A673 (cell line): ENCODE results near the gene RGS21. TPM values are rescaled to one million over a fixed set of nuclear protein-coding genes. Genes with fewer than 3 reads are reported as not detected.

ENCODE experiments used
- BruUV-seq: library from RNA; stranded (reverse); fragments of 400-500 nt; replicated peaks from 2 replicates; lab custom pipeline; 2021; lab: Mats Ljungman, UMichigan
- CTCF ChIA-PET: fragments of 300-600 bp; sonication (Branson Sonifier 250); formaldehyde crosslinking; loops from one replicate; lab custom pipeline; 2022; ENCODE audit warnings: antibody characterized with exemption; lab: Charles Lee
- POLR2A ChIA-PET: fragments of 300-600 bp; sonication (Branson Sonifier 250); formaldehyde crosslinking; loops from one replicate; lab custom pipeline; 2022; ENCODE audit warnings: antibody characterized with exemption; ENCODE audit not compliant: low non-redundant PET; lab: Charles Lee
- DNase-seq: peaks from one replicate; pipeline ENCODE4 v3.0.0-alpha.2; 2015; ENCODE audit warnings: low spot score
- H3K27ac ChIP-seq: fragments of 200-600 bp; sonication (generic); 2 replicates; pipeline ENCODE4 v1.5.1; 2016; ENCODE audit warnings: mixed run types, low read depth, mild to moderate bottlenecking, mixed read lengths, antibody characterized with exemption, low read length; ENCODE audit not compliant: poor library complexity, severe bottlenecking
- H3K27me3 ChIP-seq: fragments of 200-600 bp; sonication (generic); replicated peaks from 2 replicates; pipeline ENCODE4 v1.6.1; 2017; ENCODE audit warnings: mixed run types, low read depth, mild to moderate bottlenecking, mixed read lengths, antibody characterized with exemption, low read length; ENCODE audit not compliant: insufficient read depth, poor library complexity
- H3K36me3 ChIP-seq: fragments of 200-600 bp; sonication (generic); 2 replicates; pipeline ENCODE4 v1.6.1; 2016; ENCODE audit warnings: mixed run types, mild to moderate bottlenecking, mixed read lengths, antibody characterized with exemption, low read length; ENCODE audit not compliant: insufficient read depth, poor library complexity, severe bottlenecking
- H3K4me1 ChIP-seq: fragments of 200-600 bp; sonication (generic); 2 replicates; pipeline ENCODE4 v1.6.1; 2017; ENCODE audit warnings: mixed run types, mild to moderate bottlenecking, mixed read lengths, antibody characterized with exemption, low read length; ENCODE audit not compliant: insufficient read depth, poor library complexity, severe bottlenecking
- H3K4me3 ChIP-seq: fragments of 200-600 bp; sonication (generic); 2 replicates; pipeline ENCODE4 v1.5.1; 2016; ENCODE audit warnings: low read depth, mixed run types, mild to moderate bottlenecking, mixed read lengths, low read length; ENCODE audit not compliant: poor library complexity, severe bottlenecking
- H3K9me3 ChIP-seq: fragments of 200-600 bp; sonication (generic); 2 replicates; pipeline ENCODE4 v1.6.1; 2016; ENCODE audit warnings: mixed run types, low read depth, mild to moderate bottlenecking, mixed read lengths, antibody characterized with exemption, low read length; ENCODE audit not compliant: poor library complexity, severe bottlenecking
- EZH2 ChIP-seq: fragments of 200-600 bp; sonication (generic); IDR thresholded peaks from 2 replicates; pipeline ENCODE4 v1.6.1; 2017; ENCODE audit warnings: borderline replicate concordance, low read depth, mild to moderate bottlenecking, mixed read lengths, antibody characterized with exemption, low read length; ENCODE audit not compliant: poor library complexity, severe bottlenecking
- intact Hi-C: fragments of 100-400 bp; cut with micrococcal nuclease; formaldehyde crosslinking; loops from one replicate; pipeline ENCODE4 v1.10.0; 2022; ENCODE audit not compliant: unreplicated experiment
- total RNA-seq: library from RNA; stranded (reverse); gene quantifications from 2 replicates; pipeline ENCODE4 v1.2.3, GENCODE V29; 2021
- TF ChIP-seq, protein P1 (sequence below): fragments of 300-800, 200-600 bp; sonication (generic); conservative IDR thresholded peaks from 2 replicates; pipeline ENCODE4 v1.5.1; 2017; ENCODE audit warnings: low read depth, mild to moderate bottlenecking, antibody characterized with exemption, low read length, moderate library complexity, mixed read lengths

RGS21 gene
- total RNA-seq, 1 experiment from 2014 or later = 0.43 TPM

DNA sequence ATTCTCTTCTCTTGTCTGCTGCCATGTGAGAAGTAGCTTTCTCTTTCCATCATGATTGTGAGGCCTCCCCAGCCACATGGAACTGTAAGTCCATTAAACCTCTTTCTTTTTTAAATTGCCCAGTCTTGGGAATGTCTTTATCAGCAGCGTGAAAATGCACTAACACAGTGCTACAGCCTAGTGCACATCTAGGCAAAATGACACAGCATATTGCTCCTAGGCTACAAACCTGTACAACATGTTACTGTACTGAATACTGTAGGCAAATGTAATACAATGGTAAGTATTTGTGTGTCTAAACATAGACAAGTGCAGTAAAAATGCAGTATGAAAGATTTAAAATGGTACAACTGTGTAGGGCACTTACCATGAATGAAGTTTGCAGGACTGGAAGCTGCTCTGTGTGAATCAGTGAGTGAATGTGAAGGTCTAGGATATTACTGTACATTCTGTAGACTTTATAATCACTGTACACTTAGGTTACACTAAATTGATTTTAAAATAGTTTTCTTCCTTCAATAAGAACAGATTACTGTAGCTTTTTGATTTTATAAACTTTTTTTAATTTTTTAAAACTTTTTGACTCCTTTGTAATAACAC, 69.4 kb downstream of the RGS21 start:
- no peak for TF ChIP-seq EZH2
- TF ChIP-seq, protein P1, sequence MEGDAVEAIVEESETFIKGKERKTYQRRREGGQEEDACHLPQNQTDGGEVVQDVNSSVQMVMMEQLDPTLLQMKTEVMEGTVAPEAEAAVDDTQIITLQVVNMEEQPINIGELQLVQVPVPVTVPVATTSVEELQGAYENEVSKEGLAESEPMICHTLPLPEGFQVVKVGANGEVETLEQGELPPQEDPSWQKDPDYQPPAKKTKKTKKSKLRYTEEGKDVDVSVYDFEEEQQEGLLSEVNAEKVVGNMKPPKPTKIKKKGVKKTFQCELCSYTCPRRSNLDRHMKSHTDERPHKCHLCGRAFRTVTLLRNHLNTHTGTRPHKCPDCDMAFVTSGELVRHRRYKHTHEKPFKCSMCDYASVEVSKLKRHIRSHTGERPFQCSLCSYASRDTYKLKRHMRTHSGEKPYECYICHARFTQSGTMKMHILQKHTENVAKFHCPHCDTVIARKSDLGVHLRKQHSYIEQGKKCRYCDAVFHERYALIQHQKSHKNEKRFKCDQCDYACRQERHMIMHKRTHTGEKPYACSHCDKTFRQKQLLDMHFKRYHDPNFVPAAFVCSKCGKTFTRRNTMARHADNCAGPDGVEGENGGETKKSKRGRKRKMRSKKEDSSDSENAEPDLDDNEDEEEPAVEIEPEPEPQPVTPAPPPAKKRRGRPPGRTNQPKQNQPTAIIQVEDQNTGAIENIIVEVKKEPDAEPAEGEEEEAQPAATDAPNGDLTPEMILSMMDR = no peak
- H3K9me3 ChIP-seq = peaks cover 7% of the 10 kb centered on the region
- no peaks in the 10 kb centered on the region for H3K36me3 ChIP-seq
- H3K27me3 ChIP-seq = no peaks in the 10 kb centered on the region
- BruUV-seq = no TSS peak
- DNase-seq = no peak
- ChIA-PET POLR2A (no interaction called here), CTCF (no interaction called here)
- intact Hi-C loops = no loop called here
- H3K4me1 ChIP-seq = no peaks in the 10 kb centered on the region
- no peak overlapping the region for H3K4me3 ChIP-seq
- H3K27ac ChIP-seq = no peak overlapping the region

DNA sequence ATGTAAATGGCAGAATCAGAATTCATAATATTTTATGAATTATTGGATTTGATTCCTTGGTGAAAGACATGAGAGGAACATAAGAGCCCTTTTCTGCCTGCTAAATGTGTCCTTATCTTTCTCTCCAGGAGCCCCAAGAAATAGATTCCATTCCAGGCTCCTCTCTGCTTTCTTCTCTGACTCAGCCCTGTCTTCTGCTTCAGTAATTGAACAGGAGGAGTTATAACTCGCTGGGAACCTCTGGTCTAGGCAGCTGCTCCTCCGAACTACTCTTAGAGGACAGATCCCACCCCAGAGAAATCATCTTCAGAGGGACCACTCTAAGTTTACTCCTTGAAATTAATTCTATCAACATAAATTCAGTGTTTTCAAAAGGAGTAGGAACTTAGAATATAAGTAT, 78.4 kb downstream of the RGS21 start:
- ChIA-PET CTCF (no interaction called here), POLR2A (no interaction called here)
- H3K36me3 ChIP-seq = no peaks in the 10 kb centered on the region
- BruUV-seq = no TSS peak
- no peak for TF ChIP-seq EZH2
- TF ChIP-seq, protein P1 = no peak
- no peak overlapping the region for H3K4me3 ChIP-seq
- H3K9me3 ChIP-seq = no peaks in the 10 kb centered on the region
- DNase-seq = no peak
- H3K27me3 ChIP-seq = no peaks in the 10 kb centered on the region
- intact Hi-C loops = no loop called here
- H3K4me1 ChIP-seq = no peaks in the 10 kb centered on the region
- no peak overlapping the region for H3K27ac ChIP-seq

DNA sequence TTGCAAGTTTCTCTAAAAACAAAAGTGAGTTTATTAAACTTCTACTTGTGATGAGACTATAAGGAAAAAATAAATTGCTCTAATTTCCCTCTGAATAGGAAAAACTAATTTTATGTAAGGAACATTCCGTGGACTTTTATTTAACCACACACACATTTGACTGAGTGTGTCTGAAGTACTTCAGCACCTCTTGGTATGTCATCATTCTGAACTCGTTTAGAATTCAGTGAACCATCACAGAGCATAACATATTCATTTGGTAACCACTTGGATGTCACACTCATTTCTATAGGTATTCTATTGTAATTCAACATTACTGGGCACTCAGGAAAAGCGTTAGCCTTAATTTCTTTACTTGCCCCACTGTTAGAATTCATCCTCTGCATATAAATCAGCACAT, 79.1 kb downstream of the RGS21 start:
- Histone ChIP-seq H3K27me3 (no peaks in the 10 kb centered on the region), H3K4me3 (no peak overlapping the region), H3K27ac (no peak overlapping the region), H3K36me3 (no peaks in the 10 kb centered on the region), H3K4me1 (no peaks in the 10 kb centered on the region), H3K9me3 (no peaks in the 10 kb centered on the region)
- ChIA-PET CTCF (no interaction called here), POLR2A (no interaction called here)
- no peak for TF ChIP-seq EZH2
- TF ChIP-seq, protein P1 = no peak
- intact Hi-C loops = no loop called here
- no TSS peak for BruUV-seq
- no peak for DNase-seq
